H1 (cell line): ENCODE results near the gene SRP9. TPM values are rescaled to one million over a fixed set of nuclear protein-coding genes. Genes with fewer than 3 reads are reported as not detected.
A peak's percentile ranks its signal among the peaks of the same experiment; 100 is the strongest.

Experiments used
- CTCF ChIA-PET: fragments of 300-600 bp; sonication (Branson Sonifier 250); formaldehyde crosslinking; loops from one replicate; lab custom pipeline; 2021; ENCODE audit not compliant: partially characterized antibody; lab: Charles Lee
- POLR2A ChIA-PET: fragments of 300-600 bp; sonication (Branson Sonifier 250); formaldehyde crosslinking; loops from one replicate; lab custom pipeline; 2021; ENCODE audit warnings: inconsistent platforms; ENCODE audit not compliant: partially characterized antibody; lab: Charles Lee
- DNase-seq, 2 experiments: peaks; one replicate each; pipeline versions ENCODE4 v3.0.0 to v3.0.0-alpha.2; 2010 to 2022; ENCODE audit warnings: low spot score in 2 of 2, low read depth in 1 of 2, mixed read lengths in 1 of 2
- FAIRE-seq: peaks from 2 replicates; lab custom pipeline; 2011; peaks lifted over from hg19 to GRCh38; lab: Jason Lieb, UNC
- H2AFZ ChIP-seq: 2 replicates; pipeline ENCODE4 v1.8.1; 2012; ENCODE audit warnings: low read length, inconsistent platforms
- H2AK5ac ChIP-seq: 2 replicates; pipeline ENCODE4 v1.6.1; 2013; ENCODE audit warnings: low read depth, low read length
- H2BK120ac ChIP-seq: replicated peaks from 2 replicates; pipeline ENCODE3; 2013; ENCODE audit warnings: low read depth, low read length, inconsistent platforms
- H2BK12ac ChIP-seq: 2 replicates; pipeline ENCODE4 v1.6.1; 2013; ENCODE audit warnings: low read depth, low read length
- H2BK15ac ChIP-seq: 2 replicates; pipeline ENCODE4 v1.6.1; 2013; ENCODE audit warnings: low read length
- H2BK20ac ChIP-seq: 2 replicates; pipeline ENCODE4 v1.6.1; 2013; ENCODE audit warnings: low read length
- H2BK5ac ChIP-seq: 2 replicates; pipeline ENCODE4 v1.6.1; 2013; ENCODE audit warnings: low read depth, low read length
- H3K14ac ChIP-seq: 2 replicates; pipeline ENCODE4 v1.6.1; 2013; ENCODE audit warnings: inconsistent platforms; ENCODE audit not compliant: insufficient read length
- H3K18ac ChIP-seq: 2 replicates; pipeline ENCODE4 v1.6.1; 2013; ENCODE audit warnings: low read length; ENCODE audit errors: extremely low read depth
- H3K23ac ChIP-seq: 2 replicates; pipeline ENCODE4 v1.6.1; 2013; ENCODE audit warnings: inconsistent platforms; ENCODE audit not compliant: insufficient read length
- H3K23me2 ChIP-seq: 2 replicates; pipeline ENCODE4 v1.6.1; 2013; ENCODE audit warnings: low read depth, low read length
- H3K27ac ChIP-seq: 2 replicates; pipeline ENCODE4 v1.6.1; 2011; ENCODE audit warnings: low read depth, low read length, inconsistent platforms
- H3K27me3 ChIP-seq, 4 experiments: replicated peaks in 1 of 4; 1 replicate in 1 of 4; 2 replicates in 3 of 4; pipeline versions ENCODE4 v1.6.1 to v1.8.1; 2011 to 2013; ENCODE audit warnings: low read length in 3 of 4, mild to moderate bottlenecking in 3 of 4, inconsistent platforms in 2 of 4, mixed read lengths in 2 of 4, moderate library complexity in 1 of 4; ENCODE audit not compliant: control insufficient read depth in 3 of 4, insufficient read depth in 3 of 4; ENCODE audit errors: extremely low read depth in 1 of 4
- H3K36me3 ChIP-seq, 4 experiments: 2 replicates each; pipeline versions ENCODE4 v1.6.1 to v1.8.1; 2011 to 2013; ENCODE audit warnings: mild to moderate bottlenecking in 4 of 4, low read length in 3 of 4, moderate library complexity in 2 of 4, control low read depth in 1 of 4, inconsistent platforms in 1 of 4; ENCODE audit not compliant: insufficient read depth in 4 of 4, control insufficient read depth in 2 of 4
- H3K4ac ChIP-seq: replicated peaks from 2 replicates; pipeline ENCODE3; 2013; ENCODE audit warnings: low read length, low read depth, mixed read lengths, inconsistent platforms; ENCODE audit not compliant: insufficient read length
- H3K4me1 ChIP-seq, 4 experiments: replicated peaks in 1 of 4; 1 replicate in 1 of 4; 2 replicates in 3 of 4; pipeline versions ENCODE4 v1.6.1 to v1.8.1; 2011 to 2013; ENCODE audit warnings: low read length in 3 of 4, inconsistent platforms in 2 of 4, mixed read lengths in 1 of 4; ENCODE audit not compliant: insufficient read depth in 4 of 4, control insufficient read depth in 3 of 4
- H3K4me2 ChIP-seq, 2 experiments: 2 replicates each; pipeline versions ENCODE4 v1.6.1 to v1.8.1; 2011 to 2013; ENCODE audit warnings: low read depth in 2 of 2, low read length in 2 of 2, control low read depth in 1 of 2, inconsistent platforms in 1 of 2, mild to moderate bottlenecking in 1 of 2; ENCODE audit not compliant: insufficient read depth in 1 of 2
- H3K4me3 ChIP-seq, 4 experiments: fragments of 200-600, 300-600 bp in 1 of 4; sonication (generic), shearing (Covaris generic), sonication (Bioruptor Twin) in 1 of 4; 2 replicates each; pipeline versions ENCODE4 v1.5.1 to v1.8.1; 2011 to 2016; ENCODE audit warnings: low read length in 4 of 4, low read depth in 3 of 4, control low read depth in 2 of 4, inconsistent platforms in 2 of 4, mild to moderate bottlenecking in 2 of 4, mixed read lengths in 1 of 4, moderate library complexity in 1 of 4; ENCODE audit not compliant: insufficient read depth in 2 of 4; ENCODE audit errors: extremely low read depth in 1 of 4
- H3K56ac ChIP-seq: replicated peaks from 2 replicates; pipeline ENCODE3; 2013; ENCODE audit warnings: low read depth, mild to moderate bottlenecking, mixed read lengths, low read length, inconsistent platforms; ENCODE audit not compliant: insufficient read length
- H3K79me1 ChIP-seq: 2 replicates; pipeline ENCODE4 v1.6.1; 2013; ENCODE audit warnings: low read depth, low read length, control low read depth
- H3K79me2 ChIP-seq, 2 experiments: 2 replicates each; pipeline versions ENCODE4 v1.6.1 to v1.8.1; 2012 to 2013; ENCODE audit warnings: low read length in 2 of 2, mild to moderate bottlenecking in 2 of 2, inconsistent platforms in 1 of 2; ENCODE audit not compliant: insufficient read depth in 2 of 2, control insufficient read depth in 1 of 2
- H3K9ac ChIP-seq, 4 experiments: replicated peaks in 1 of 4; 1 replicate in 1 of 4; 2 replicates in 3 of 4; pipeline versions ENCODE4 v1.6.1 to v1.8.1; 2011 to 2013; ENCODE audit warnings: low read depth in 3 of 4, low read length in 3 of 4, control low read depth in 2 of 4, mild to moderate bottlenecking in 2 of 4, moderate library complexity in 2 of 4, inconsistent platforms in 1 of 4; ENCODE audit errors: extremely low read depth in 1 of 4
- H3K9me3 ChIP-seq, 2 experiments: 2 replicates each; pipeline versions ENCODE4 v1.6.1 to v1.8.1; 2012 to 2013; ENCODE audit warnings: mild to moderate bottlenecking in 2 of 2, moderate library complexity in 2 of 2, control low read depth in 1 of 2, inconsistent platforms in 1 of 2, low read depth in 1 of 2, low read length in 1 of 2, mixed read lengths in 1 of 2; ENCODE audit not compliant: insufficient read depth in 2 of 2
- H4K20me1 ChIP-seq, 2 experiments: replicated peaks in 1 of 2; 2 replicates each; pipeline versions ENCODE3 to v1.8.1; 2011 to 2013; ENCODE audit warnings: inconsistent platforms in 2 of 2, low read length in 2 of 2, mild to moderate bottlenecking in 1 of 2; ENCODE audit not compliant: insufficient read depth in 2 of 2, control insufficient read depth in 1 of 2
- H4K5ac ChIP-seq: 2 replicates; pipeline ENCODE4 v1.6.1; 2013; ENCODE audit warnings: low read length, low read depth, mixed read lengths, inconsistent platforms; ENCODE audit not compliant: insufficient read length
- H4K8ac ChIP-seq: 2 replicates; pipeline ENCODE4 v1.8.0; 2013; ENCODE audit warnings: mild to moderate bottlenecking, moderate library complexity, low read length, inconsistent platforms; ENCODE audit not compliant: insufficient read depth; ENCODE audit errors: extremely low read depth
- H4K91ac ChIP-seq: replicated peaks from 2 replicates; pipeline ENCODE3; 2013; ENCODE audit warnings: low read length, mixed read lengths, inconsistent platforms; ENCODE audit not compliant: insufficient read length
- GABPA ChIP-seq: IDR thresholded peaks from 2 replicates; pipeline ENCODE4 v1.6.1; 2011; ENCODE audit warnings: mild to moderate bottlenecking, low read length, moderate library complexity, borderline replicate concordance; ENCODE audit not compliant: insufficient read depth
- MAFK ChIP-seq: IDR thresholded peaks from 2 replicates; pipeline ENCODE4 v1.6.1; 2012; ENCODE audit warnings: low read depth, mild to moderate bottlenecking, improper control_type of control experiment, low read length
- NANOG ChIP-seq: IDR thresholded peaks from 2 replicates; pipeline ENCODE4 v1.6.1; 2011; ENCODE audit warnings: low read length, low read depth, mild to moderate bottlenecking, inconsistent platforms; ENCODE audit not compliant: insufficient read depth, poor library complexity, severe bottlenecking
- NRF1 ChIP-seq: IDR thresholded peaks from 2 replicates; pipeline ENCODE4 v1.6.1; 2011; ENCODE audit warnings: mild to moderate bottlenecking, low read depth, low read length, improper control_type of control experiment
- SIRT6 ChIP-seq: IDR thresholded peaks from one replicate; pipeline ENCODE4 v1.7.1; 2012; ENCODE audit warnings: low read length, inconsistent platforms
- SRF ChIP-seq: IDR thresholded peaks from 2 replicates; pipeline ENCODE4 v1.6.1; 2011; ENCODE audit warnings: mild to moderate bottlenecking, low read depth, low read length, moderate library complexity
- TAF1 ChIP-seq: IDR thresholded peaks from 2 replicates; pipeline ENCODE4 v1.6.1; 2011; ENCODE audit warnings: mild to moderate bottlenecking, low read depth, low read length
- WGBS, 2 experiments: shearing (Covaris generic) in 1 of 2; methylation state at CpG; one replicate each; pipeline versions ENCODE4 v1.1.6 to v1.1.7; 2013 to 2015; ENCODE audit warnings: low lambda C conversion rate in 2 of 2, mixed read lengths in 2 of 2, inconsistent platforms in 1 of 2, low coverage in 1 of 2, missing lambda C conversion rate in 1 of 2; ENCODE audit not compliant: insufficient replicate concordance in 2 of 2, insufficient coverage in 1 of 2, insufficient read length in 1 of 2; ENCODE audit errors: extremely low coverage in 1 of 2, missing lambda C conversion rate in 1 of 2; 5-methylcytosine and 5-hydroxymethylcytosine counted together
- polyA plus RNA-seq, 7 experiments: library from polyadenylated mRNA; depleted of rRNA in 3 of 7; stranded (reverse) in 5 of 7; unstranded in 2 of 7; fragments of >200 nt in 5 of 7; fragments of 200-250 nt in 2 of 7; gene quantifications; 1 replicate in 5 of 7; 2 replicates in 1 of 7; 4 replicates in 1 of 7; pipeline versions ENCODE4 v1.2.1 to v1.2.3, GENCODE V29; 2011 to 2013; ENCODE audit warnings: missing spikeins in 2 of 7, mixed read lengths in 2 of 7
- total RNA-seq: library from RNA; stranded (reverse); fragmentation: NEBNext Ultra II Directional; extraction: Animal tissue kit (Norgen Biotek cat#: 25700); gene quantifications from 2 replicates; pipeline ENCODE4 v1.2.1, GENCODE V29; 2021
- TF ChIP-seq, protein P1 (sequence below): IDR thresholded peaks from 2 replicates; pipeline ENCODE4 v1.6.1; 2012; ENCODE audit warnings: inconsistent platforms
- TF ChIP-seq, protein P2 (sequence below): IDR thresholded peaks from 2 replicates; pipeline ENCODE4 v1.6.1; 2011; ENCODE audit warnings: low read length, improper control_type of control experiment
- TF ChIP-seq, protein P3 (sequence below): IDR thresholded peaks from 2 replicates; pipeline ENCODE4 v1.6.1; 2012; ENCODE audit warnings: inconsistent platforms

The SRP9 gene
- total and polyA plus RNA-seq, 2 of the 8 experiments (the other 6 are each of a cell fraction or from before 2014, with no cell fraction given), result 446 to 572 TPM

DNA sequence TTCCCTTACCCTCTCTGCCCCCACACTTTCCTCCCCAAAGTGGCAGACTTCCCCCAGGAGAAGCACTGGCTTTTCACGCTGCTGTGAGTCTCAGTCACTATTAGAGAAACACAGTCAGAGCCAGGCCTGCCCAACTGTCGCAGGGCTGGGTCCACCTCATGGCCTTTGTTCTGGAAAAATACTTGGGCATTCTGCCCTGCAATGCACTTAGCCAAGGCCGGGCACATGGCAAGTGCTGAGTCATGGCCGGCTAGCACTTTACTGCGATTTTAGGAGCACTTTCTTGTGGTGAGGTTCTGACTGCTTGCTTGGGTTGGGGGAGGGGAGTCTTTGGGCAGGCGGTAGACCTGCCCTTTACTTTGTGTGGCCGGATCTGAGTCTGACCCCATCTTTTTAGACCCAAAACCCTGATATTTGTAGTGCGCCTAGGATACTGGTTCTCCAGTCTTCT lies 40.0 kb downstream of the SRP9 start:
- CTCF ChIA-PET, result interaction anchor here (0.8 to 2.0 kb wide), 7 partner anchors 8 to 94 kb away, joined by 3 to 6 read pairs (median 5); partner anchors contain the start of gene EPHX1
- peak overlapping the region; percentile 83 for H3K4ac ChIP-seq
- TF ChIP-seq TAF1, result 0 out of 2 replicates have a peak, but pooled peaks have one; percentile 25
- no peak for TF ChIP-seq SRF
- TF ChIP-seq SIRT6, result no peak
- TF ChIP-seq GABPA, result 0 out of 2 replicates have a peak, but pooled peaks have one; percentile 8
- TF ChIP-seq, protein P1, sequence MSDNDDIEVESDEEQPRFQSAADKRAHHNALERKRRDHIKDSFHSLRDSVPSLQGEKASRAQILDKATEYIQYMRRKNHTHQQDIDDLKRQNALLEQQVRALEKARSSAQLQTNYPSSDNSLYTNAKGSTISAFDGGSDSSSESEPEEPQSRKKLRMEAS, result peak; percentile 88
- TF ChIP-seq, protein P2, sequence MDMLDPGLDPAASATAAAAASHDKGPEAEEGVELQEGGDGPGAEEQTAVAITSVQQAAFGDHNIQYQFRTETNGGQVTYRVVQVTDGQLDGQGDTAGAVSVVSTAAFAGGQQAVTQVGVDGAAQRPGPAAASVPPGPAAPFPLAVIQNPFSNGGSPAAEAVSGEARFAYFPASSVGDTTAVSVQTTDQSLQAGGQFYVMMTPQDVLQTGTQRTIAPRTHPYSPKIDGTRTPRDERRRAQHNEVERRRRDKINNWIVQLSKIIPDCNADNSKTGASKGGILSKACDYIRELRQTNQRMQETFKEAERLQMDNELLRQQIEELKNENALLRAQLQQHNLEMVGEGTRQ, result no peak
- TF ChIP-seq, protein P3, sequence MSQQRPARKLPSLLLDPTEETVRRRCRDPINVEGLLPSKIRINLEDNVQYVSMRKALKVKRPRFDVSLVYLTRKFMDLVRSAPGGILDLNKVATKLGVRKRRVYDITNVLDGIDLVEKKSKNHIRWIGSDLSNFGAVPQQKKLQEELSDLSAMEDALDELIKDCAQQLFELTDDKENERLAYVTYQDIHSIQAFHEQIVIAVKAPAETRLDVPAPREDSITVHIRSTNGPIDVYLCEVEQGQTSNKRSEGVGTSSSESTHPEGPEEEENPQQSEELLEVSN, result 0 out of 2 replicates have a peak, but pooled peaks have one; percentile 27
- no peak for TF ChIP-seq NANOG
- TF ChIP-seq NRF1, result no peak
- TF ChIP-seq MAFK, result peak; percentile 89; the same call in 1 of the 2 replicates

More for the DNA sequence above, 40.0 kb downstream of the SRP9 start:
- Histone ChIP-seq H3K79me2 (peaks cover 0 to 20% of the 10 kb centered on the region in 2 experiments; a peak in 1 of 4 replicates), H3K56ac (peak overlapping the region; percentile 43), H4K20me1 (peaks cover 0 to 2% of the 10 kb centered on the region in 2 experiments), H2BK120ac (peak overlapping the region; percentile 61), H3K9ac (peak overlapping the region in 3 of 4 experiments; percentile 14 to 37 (median 32); a peak in 4 of 7 replicates), H3K23me2 (no peaks in the 10 kb centered on the region), H3K36me3 (no peaks in the 10 kb centered on the region; a peak in 1 of 8 replicates), H2BK20ac (peak overlapping the region; percentile 92), H3K4me1 (peaks cover 11 to 35% (median 24%) of the 10 kb centered on the region in 4 experiments), H2BK12ac (peak overlapping the region; percentile 86), H3K18ac (peak overlapping the region; percentile 64), H3K27me3 (no peaks in the 10 kb centered on the region), H4K8ac (peak overlapping the region; percentile 28; the same call in 1 of the 2 replicates), H3K27ac (peak overlapping the region; percentile 40; the same call in 1 of the 2 replicates), H4K91ac (peak overlapping the region; percentile 99), H2AK5ac (peak overlapping the region; percentile 91), H2BK15ac (peak overlapping the region; percentile 65; the same call in 1 of the 2 replicates), H3K23ac (no peak overlapping the region), H3K9me3 (no peaks in the 10 kb centered on the region), H4K5ac (peak overlapping the region; percentile 69), H3K4me3 (no peak overlapping the region), H3K79me1 (peaks cover 8% of the 10 kb centered on the region), H2AFZ (no peak overlapping the region), H3K14ac (no peak overlapping the region), H3K4me2 (peak overlapping the region; percentile 21 to 44), H2BK5ac (peak overlapping the region; percentile 95)
- WGBS, 2 experiments, result 70% methylated on average over 8 of the region's 8 CpGs; no CpG with 5 or more reads in 1 of the 2 experiments
- DNase-seq, result no peak
- POLR2A ChIA-PET, result interaction anchor here (0.9 to 13.3 kb wide), 6 partner anchors 10 to 44 kb away, joined by 3 to 166 read pairs (median 3); partner anchors contain the start of gene SRP9
- FAIRE-seq, result no peak
